PC-9 (cell line): Measurements from ENCODE around the gene PCDHGC3.

Source experiments
- EZH2 ChIP-seq: fragments of 200-600 bp; sonication (generic); IDR thresholded peaks from 2 replicates; pipeline ENCODE4 v1.8.0; 2017; ENCODE audit warnings: antibody characterized with exemption, low read depth
- TF ChIP-seq, protein P1 (sequence below): fragments of 200-600 bp; sonication (generic); conservative IDR thresholded peaks from 2 replicates; pipeline ENCODE4 v1.6.1; 2017; ENCODE audit warnings: mixed run types, antibody characterized with exemption, mild to moderate bottlenecking, moderate library complexity

DNA sequence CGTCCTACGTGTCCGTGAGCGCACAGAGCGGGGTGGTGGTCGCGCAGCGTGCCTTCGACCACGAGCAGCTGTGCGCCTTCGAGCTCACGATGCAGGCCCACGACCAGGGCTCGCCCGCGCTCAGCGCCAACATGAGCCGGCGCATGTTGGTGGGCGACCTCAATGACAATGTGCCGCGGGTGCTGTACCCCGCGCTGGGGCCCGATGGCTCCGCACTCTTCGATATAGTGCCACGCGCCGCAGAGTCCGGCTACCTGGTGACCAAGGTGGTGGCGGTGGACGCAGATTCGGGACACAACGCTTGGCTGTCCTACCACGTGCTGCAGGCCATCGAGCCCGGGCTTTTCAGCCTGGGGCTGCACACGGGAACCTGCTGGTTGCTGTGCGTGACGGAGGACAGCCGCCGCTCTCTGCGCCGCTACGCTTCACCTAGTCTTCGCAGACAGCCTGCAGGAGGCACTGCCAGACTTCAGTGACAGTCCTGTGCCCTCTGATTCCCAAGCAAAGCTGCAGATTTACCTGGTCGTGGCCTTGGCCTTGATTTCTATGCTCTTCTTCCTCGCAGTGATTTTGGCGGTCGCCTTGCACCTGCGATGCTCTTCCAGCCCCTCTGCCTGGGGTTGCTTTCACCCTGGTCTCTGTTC, 47.9 kb upstream of the PCDHGC3 start:
- TF ChIP-seq, protein P1, sequence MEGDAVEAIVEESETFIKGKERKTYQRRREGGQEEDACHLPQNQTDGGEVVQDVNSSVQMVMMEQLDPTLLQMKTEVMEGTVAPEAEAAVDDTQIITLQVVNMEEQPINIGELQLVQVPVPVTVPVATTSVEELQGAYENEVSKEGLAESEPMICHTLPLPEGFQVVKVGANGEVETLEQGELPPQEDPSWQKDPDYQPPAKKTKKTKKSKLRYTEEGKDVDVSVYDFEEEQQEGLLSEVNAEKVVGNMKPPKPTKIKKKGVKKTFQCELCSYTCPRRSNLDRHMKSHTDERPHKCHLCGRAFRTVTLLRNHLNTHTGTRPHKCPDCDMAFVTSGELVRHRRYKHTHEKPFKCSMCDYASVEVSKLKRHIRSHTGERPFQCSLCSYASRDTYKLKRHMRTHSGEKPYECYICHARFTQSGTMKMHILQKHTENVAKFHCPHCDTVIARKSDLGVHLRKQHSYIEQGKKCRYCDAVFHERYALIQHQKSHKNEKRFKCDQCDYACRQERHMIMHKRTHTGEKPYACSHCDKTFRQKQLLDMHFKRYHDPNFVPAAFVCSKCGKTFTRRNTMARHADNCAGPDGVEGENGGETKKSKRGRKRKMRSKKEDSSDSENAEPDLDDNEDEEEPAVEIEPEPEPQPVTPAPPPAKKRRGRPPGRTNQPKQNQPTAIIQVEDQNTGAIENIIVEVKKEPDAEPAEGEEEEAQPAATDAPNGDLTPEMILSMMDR, result no peak
- TF ChIP-seq EZH2, result no peak
